HFFc6 (cell line): ENCODE measurements around the gene PURA. TPM values are rescaled to one million over a fixed set of nuclear protein-coding genes. Genes with fewer than 3 reads are reported as not detected.
"Not testable (repeated sequence)": the region's sequence is repeated elsewhere in the genome, so short reads cannot be mapped to it uniquely, and the experiment has no call there.

ENCODE experiments used
- DNase-seq: peaks from one replicate; pipeline ENCODE4 v3.0.0-alpha.2; 2018
- H3K27ac Mint-ChIP-seq: 2 replicates; pipeline ENCODE4 v1.8.0; 2020; ENCODE audit warnings: mild to moderate bottlenecking, mixed read lengths
- H3K27me3 Mint-ChIP-seq: 2 replicates; pipeline ENCODE4 v1.8.0; 2021; ENCODE audit warnings: mild to moderate bottlenecking, moderate library complexity, mixed read lengths; ENCODE audit not compliant: insufficient read depth
- H3K36me3 Mint-ChIP-seq: 2 replicates; pipeline ENCODE4 v1.8.0; 2021; ENCODE audit warnings: low read depth, mixed read lengths
- H3K4me1 Mint-ChIP-seq: 2 replicates; pipeline ENCODE4 v1.8.0; 2020; ENCODE audit warnings: low read depth, mixed read lengths
- H3K4me3 Mint-ChIP-seq: 2 replicates; pipeline ENCODE4 v1.8.0; 2020; ENCODE audit warnings: mild to moderate bottlenecking, moderate library complexity, mixed read lengths
- H3K9me3 Mint-ChIP-seq: 2 replicates; pipeline ENCODE4 v1.8.0; 2020; ENCODE audit warnings: mild to moderate bottlenecking, mixed read lengths
- total RNA-seq, 6 experiments: library from RNA; stranded (reverse); fragmentation: NEBNext Ultra II Directional; extraction: Animal tissue kit (Norgen Biotek cat#: 25700); gene quantifications; 2 replicates in 1 of 6; 3 replicates in 5 of 6; pipeline ENCODE4 v1.2.3, GENCODE V29; 2021
- TF ChIP-seq, protein P1 (sequence below): fragments of 200-600 bp; sonication (generic); IDR thresholded peaks from 2 replicates; pipeline ENCODE4 v1.5.0; 2021; ENCODE audit warnings: antibody characterized with exemption, mild to moderate bottlenecking

PURA gene
- total RNA-seq, 6 experiments from 2014 or later: 21.1 to 26.1 (median 22.3) TPM

DNA sequence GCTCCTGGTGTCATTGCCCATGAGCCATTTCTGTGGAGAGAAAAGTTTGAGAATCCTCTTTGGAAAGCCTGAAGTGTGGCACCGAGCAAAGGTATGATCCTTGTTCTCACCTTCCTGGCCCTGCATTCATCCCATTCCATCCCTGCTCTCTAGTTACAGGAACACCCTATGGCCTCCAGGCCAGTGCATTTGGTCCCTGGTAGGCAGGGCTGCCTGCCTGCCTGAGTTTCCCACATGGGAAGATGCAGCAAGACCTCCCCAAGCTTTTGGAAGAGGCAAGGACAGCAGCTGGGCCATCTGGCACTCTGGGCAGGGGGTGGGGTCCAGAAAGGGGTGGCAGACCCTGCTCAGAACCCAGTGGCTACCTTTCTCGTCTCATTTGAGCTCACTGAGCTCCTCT lies 36.3 kb downstream of the PURA start:
- H3K4me1 Mint-ChIP-seq: peaks cover 5% of the 10 kb centered on the region
- H3K27me3 Mint-ChIP-seq: peaks cover 11% of the 10 kb centered on the region
- TF ChIP-seq, protein P1, sequence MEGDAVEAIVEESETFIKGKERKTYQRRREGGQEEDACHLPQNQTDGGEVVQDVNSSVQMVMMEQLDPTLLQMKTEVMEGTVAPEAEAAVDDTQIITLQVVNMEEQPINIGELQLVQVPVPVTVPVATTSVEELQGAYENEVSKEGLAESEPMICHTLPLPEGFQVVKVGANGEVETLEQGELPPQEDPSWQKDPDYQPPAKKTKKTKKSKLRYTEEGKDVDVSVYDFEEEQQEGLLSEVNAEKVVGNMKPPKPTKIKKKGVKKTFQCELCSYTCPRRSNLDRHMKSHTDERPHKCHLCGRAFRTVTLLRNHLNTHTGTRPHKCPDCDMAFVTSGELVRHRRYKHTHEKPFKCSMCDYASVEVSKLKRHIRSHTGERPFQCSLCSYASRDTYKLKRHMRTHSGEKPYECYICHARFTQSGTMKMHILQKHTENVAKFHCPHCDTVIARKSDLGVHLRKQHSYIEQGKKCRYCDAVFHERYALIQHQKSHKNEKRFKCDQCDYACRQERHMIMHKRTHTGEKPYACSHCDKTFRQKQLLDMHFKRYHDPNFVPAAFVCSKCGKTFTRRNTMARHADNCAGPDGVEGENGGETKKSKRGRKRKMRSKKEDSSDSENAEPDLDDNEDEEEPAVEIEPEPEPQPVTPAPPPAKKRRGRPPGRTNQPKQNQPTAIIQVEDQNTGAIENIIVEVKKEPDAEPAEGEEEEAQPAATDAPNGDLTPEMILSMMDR: no peak
- H3K4me3 Mint-ChIP-seq: no peak overlapping the region
- no peaks in the 10 kb centered on the region for H3K36me3 Mint-ChIP-seq
- H3K9me3 Mint-ChIP-seq: no peaks in the 10 kb centered on the region
- DNase-seq: no peak
- no peak overlapping the region for H3K27ac Mint-ChIP-seq

DNA sequence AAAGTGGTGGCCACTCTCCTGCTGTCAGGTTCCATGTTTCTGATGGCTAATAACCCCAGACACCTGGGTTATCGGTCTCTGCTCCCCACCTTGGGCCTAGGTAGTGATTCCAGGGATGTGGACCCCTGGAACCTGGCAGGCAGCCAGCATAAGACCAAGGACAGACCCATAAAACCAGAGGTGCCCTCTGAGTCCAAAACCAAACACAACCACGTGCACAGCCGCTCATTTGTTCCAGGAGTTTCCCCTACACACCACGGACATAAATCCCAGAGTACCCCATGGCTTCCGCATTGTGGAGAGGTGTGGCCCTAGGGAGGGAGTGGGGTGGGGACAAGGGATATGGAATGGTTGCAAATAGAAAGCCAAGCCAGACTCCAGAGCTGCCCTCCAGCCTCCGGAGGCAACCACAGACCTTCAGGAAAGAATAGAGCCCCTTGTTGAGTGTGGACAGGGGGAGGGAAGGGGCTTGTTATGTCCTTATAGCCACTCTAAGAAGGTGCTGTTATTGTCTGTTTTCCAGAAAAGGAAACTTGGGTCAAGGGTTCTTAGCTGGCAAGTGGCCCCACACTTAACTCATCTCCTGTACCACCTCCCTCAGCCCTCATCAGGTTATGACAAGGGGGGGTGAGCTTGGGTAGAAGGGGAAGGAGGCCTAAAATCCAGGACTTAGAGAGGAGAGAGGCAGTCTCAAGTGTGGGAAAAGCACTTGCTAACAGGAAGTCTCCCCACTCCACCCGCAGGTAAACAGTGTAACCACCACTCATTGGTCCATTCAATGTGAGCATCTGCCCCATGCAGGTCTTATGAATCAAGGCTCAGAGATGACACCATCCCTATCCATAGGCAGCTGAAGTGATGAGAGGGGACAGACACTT lies 37.5 kb downstream of the PURA start:
- peaks cover 12% of the 10 kb centered on the region for H3K27me3 Mint-ChIP-seq
- H3K36me3 Mint-ChIP-seq: no peaks in the 10 kb centered on the region
- TF ChIP-seq, protein P1: no peak
- H3K4me3 Mint-ChIP-seq: no peak overlapping the region
- DNase-seq: no peak
- H3K4me1 Mint-ChIP-seq: no peaks in the 10 kb centered on the region
- no peaks in the 10 kb centered on the region for H3K9me3 Mint-ChIP-seq
- H3K27ac Mint-ChIP-seq: no peak overlapping the region

DNA sequence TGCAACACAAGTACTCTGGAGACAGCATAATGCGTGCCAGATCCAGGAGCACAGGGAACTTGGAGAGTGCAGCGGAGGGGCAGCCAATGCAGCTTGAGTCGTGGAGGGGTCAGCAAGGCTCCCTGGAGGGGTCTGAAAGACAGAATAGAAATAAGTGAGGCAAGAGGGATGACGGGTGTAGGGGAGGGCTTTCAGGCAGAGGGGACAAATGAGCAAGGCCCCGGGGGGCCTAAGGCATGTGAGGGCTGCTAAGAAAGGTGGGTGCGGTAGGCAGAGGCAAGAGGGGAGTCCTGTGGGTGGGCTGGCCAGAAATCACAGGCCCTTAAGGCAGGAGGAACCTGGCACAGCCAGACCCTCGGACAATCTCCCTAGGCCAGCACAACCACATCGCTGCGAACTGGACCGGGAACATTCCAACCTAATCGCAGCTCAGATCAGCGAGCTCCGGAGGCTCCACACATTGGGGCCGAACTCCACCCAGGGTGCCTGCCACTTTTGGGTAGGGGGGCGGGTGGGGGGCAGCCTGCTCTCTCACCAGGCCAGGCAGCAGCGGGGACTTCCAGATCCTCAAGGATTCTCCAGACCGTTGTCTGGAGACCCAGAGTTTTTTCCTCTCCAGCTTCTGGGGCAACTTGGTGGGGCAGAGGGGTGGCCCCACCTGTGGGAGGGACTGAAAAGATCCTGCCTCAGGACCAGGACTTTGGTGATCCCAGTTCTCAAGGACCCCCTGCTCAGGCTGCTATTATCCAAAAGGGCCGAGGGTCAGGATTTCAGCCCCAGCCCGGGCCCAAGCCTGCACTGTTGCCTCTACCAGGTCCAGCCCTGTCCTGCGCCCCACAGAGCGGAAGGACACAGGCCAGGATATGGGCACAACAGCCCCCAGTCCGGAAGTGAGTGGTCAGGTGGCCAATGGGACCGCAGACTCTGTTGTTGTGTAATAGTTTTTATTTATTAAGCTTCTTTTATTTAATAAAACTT lies 38.4 kb downstream of the PURA start:
- Mint-ChIP-seq H3K4me3 (no peak overlapping the region), H3K27me3 (peaks cover 12% of the 10 kb centered on the region), H3K36me3 (no peaks in the 10 kb centered on the region), H3K27ac (no peak overlapping the region), H3K4me1 (peaks cover 9% of the 10 kb centered on the region; the same call in 1 of the 2 replicates), H3K9me3 (no peaks in the 10 kb centered on the region)
- DNase-seq: no peak
- TF ChIP-seq, protein P1: no peak

DNA sequence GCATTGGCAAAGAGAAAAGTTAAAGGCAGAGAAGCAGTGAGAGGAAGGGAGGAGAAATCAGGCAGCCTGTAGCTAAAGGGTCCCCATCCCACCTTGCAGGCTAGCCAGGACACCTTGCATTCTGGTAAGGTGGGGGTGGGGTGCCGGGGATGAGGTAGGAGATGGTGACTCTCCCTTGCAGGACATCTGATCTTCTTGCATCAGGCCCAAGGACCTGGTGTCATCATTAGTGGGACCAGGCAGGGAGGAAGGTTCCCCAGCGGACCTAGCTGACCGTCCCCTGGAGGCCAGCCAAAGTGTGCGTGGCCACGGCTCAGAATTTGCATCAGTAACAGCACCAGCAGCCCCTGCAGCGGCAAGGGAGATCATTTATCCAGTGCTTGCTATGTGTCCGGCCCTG lies 39.3 kb downstream of the PURA start:
- TF ChIP-seq, protein P1: no peak
- Mint-ChIP-seq H3K27me3 (peaks cover 11% of the 10 kb centered on the region), H3K9me3 (no peaks in the 10 kb centered on the region), H3K27ac (no peak overlapping the region), H3K4me3 (no peak overlapping the region), H3K36me3 (no peaks in the 10 kb centered on the region), H3K4me1 (peaks cover 9% of the 10 kb centered on the region; the same call in 1 of the 2 replicates)
- DNase-seq: no peak

DNA sequence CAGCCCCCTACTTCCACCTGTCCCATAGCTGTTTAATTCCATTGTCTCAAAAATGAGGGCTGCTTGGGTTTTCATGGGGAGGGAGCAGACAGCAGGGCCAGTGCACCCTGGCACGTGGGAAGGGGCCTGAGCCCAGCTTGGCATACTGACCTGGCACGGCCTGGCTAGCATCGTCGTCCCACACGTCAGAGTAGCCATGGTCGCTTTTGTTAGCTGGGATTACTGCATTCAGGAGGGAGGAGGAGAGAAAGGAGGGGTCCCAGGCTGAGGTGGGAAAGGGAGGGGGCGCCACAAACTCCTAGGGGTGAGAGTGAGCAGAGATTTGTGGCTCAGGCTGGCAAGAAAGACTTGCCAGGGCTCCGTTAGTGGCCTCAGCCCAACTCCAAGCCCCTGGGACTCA lies 40.0 kb downstream of the PURA start:
- Mint-ChIP-seq H3K4me1 (peaks cover 9% of the 10 kb centered on the region; the same call in 1 of the 2 replicates), H3K27me3 (peaks cover 11% of the 10 kb centered on the region), H3K27ac (no peak overlapping the region), H3K9me3 (no peaks in the 10 kb centered on the region), H3K4me3 (no peak overlapping the region), H3K36me3 (no peaks in the 10 kb centered on the region)
- DNase-seq: no peak
- TF ChIP-seq, protein P1: no peak

DNA sequence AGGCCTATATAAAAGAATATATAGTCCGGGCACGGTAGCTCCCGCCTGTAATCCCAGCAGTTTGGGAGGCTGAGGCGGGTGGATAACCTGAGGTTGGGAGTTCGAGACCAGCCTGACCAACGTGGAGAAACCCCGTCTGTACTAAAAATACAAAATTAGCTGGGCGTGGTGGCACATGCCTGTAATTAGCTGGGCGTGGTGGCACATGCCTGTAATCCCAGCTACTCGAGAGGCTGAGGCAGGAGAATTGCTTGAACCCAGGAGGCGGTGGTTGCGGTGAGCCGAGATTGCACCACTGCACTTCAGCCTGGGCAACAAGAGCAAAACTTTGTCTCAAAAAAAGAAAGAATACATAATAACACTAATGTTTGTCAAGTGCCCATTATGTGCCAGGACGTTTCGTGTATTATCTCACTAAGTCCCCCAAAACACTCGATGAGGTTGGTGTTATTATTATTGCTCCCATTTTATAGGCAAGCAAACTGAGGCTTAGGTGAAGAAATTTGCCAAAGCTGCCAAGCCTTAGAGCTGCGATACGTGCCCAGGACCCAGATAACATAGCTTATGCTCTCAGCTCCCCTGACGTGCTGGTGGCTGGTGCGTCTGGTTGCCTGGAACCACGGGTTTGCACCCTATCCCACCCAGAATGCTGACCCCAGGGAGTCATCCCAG lies 40.9 kb downstream of the PURA start:
- H3K36me3 Mint-ChIP-seq, H3K27ac Mint-ChIP-seq, H3K4me3 Mint-ChIP-seq, DNase-seq, H3K4me1 Mint-ChIP-seq, H3K9me3 Mint-ChIP-seq: not testable (repeated sequence)
- H3K27me3 Mint-ChIP-seq: peaks cover 11% of the 10 kb centered on the region
